Right lobe of liver (tissue), 4 donors: ENCODE measurements around the gene TRIP6.

Experiments used
- CTCF ChIP-seq, 4 donors: fragments of 200-600 bp in 3 of 4; fragments of 450-650 bp in 1 of 4; IDR thresholded peaks; one replicate each; pipeline versions ENCODE4 v1.5.1 to v1.8.0; 2016 to 2022; ENCODE audit warnings: antibody characterized with exemption in 4 of 4, mild to moderate bottlenecking in 2 of 4
- POLR2A ChIP-seq: fragments of 450-650 bp; IDR thresholded peaks from one replicate; pipeline ENCODE4 v1.6.1; 2017; ENCODE audit warnings: antibody characterized with exemption, mild to moderate bottlenecking
- donor health status: DM: no; HTN: no; CAD: no.
- donor health status: DM: no; HTN: no; CAD: no.
- donor health status: DM: no; HTN: yes; CAD: no.

GRCh38 chr7:100818825-100819224 lies 48.4 kb upstream of the TRIP6 start:
- TF ChIP-seq POLR2A (no peak), CTCF (IDR thresholded peaks at IDR 0.05) (no peak)
